DND-41 (cell line): ENCODE data around the gene MGAT2.
A peak's percentile ranks its signal among the peaks of the same experiment; 100 is the strongest.

ENCODE experiments used
- ATAC-seq: fragments of 200-7000 bp; cut with Tn5 transposase; 3 replicates; pipeline ENCODE4 v1.9.1; 2021; ENCODE audit warnings: low read depth; ENCODE audit not compliant: insufficient read depth
- DNase-seq: peaks from one replicate; pipeline ENCODE4 v3.0.0-alpha.2; 2020
- H2AFZ ChIP-seq: 2 replicates; pipeline ENCODE4 v1.6.0; 2012; ENCODE audit warnings: low read depth, low read length
- H3K27ac ChIP-seq: 2 replicates; pipeline ENCODE4 v1.5.1; 2012; ENCODE audit warnings: low read length, inconsistent platforms
- H3K27me3 ChIP-seq: fragments of 200-600 bp; sonication (generic); 2 replicates; pipeline ENCODE4 v1.6.0; 2012; ENCODE audit warnings: low read length, mild to moderate bottlenecking, inconsistent platforms; ENCODE audit not compliant: insufficient read depth, poor library complexity
- H3K36me3 ChIP-seq: 2 replicates; pipeline ENCODE4 v1.5.1; 2012; ENCODE audit warnings: low read length, inconsistent platforms; ENCODE audit not compliant: insufficient read depth
- H3K4me1 ChIP-seq: 2 replicates; pipeline ENCODE4 v1.5.1; 2012; ENCODE audit warnings: mild to moderate bottlenecking, low read length; ENCODE audit not compliant: insufficient read depth
- H3K4me2 ChIP-seq: 2 replicates; pipeline ENCODE4 v1.6.0; 2012; ENCODE audit warnings: mild to moderate bottlenecking, moderate library complexity, low read length, inconsistent platforms; ENCODE audit not compliant: insufficient read depth
- H3K4me3 ChIP-seq, 2 experiments: fragments of 200-600 bp in 1 of 2; shearing (Covaris generic) in 1 of 2; 2 replicates each; pipeline ENCODE4 v1.5.1; 2012 to 2016; ENCODE audit warnings: inconsistent platforms in 2 of 2, low read length in 2 of 2, mild to moderate bottlenecking in 2 of 2, low read depth in 1 of 2, moderate library complexity in 1 of 2
- H3K79me2 ChIP-seq: 2 replicates; pipeline ENCODE4 v1.6.0; 2012; ENCODE audit warnings: low read length, inconsistent platforms; ENCODE audit not compliant: insufficient read depth
- H3K9ac ChIP-seq: 2 replicates; pipeline ENCODE4 v1.6.0; 2012; ENCODE audit warnings: low read depth, mild to moderate bottlenecking, inconsistent platforms, low read length, moderate library complexity
- H3K9me3 ChIP-seq: 2 replicates; pipeline ENCODE4 v1.5.1; 2012; ENCODE audit warnings: low read length, moderate library complexity, mild to moderate bottlenecking, inconsistent platforms; ENCODE audit not compliant: insufficient read depth, severe bottlenecking
- H4K20me1 ChIP-seq: 2 replicates; pipeline ENCODE4 v1.6.0; 2012; ENCODE audit warnings: low read length; ENCODE audit not compliant: insufficient read depth
- EZH2 ChIP-seq: IDR thresholded peaks from 3 replicates; pipeline ENCODE4 v1.6.1; 2012; ENCODE audit warnings: borderline replicate concordance, low read depth, mild to moderate bottlenecking, moderate library complexity, low read length, inconsistent platforms; ENCODE audit not compliant: severe bottlenecking
- TF ChIP-seq, protein P1 (sequence below): IDR thresholded peaks from 2 replicates; pipeline ENCODE4 v1.5.1; 2012; ENCODE audit warnings: borderline replicate concordance, low read length, moderate library complexity, mild to moderate bottlenecking; ENCODE audit not compliant: poor library complexity, severe bottlenecking; ENCODE audit errors: extremely low read depth

Gene MGAT2

GRCh38 chr14:49594347-49595091, 26.1 kb upstream of the MGAT2 start:
- H3K27ac ChIP-seq = no peak overlapping the region
- no peak for ATAC-seq
- no peak overlapping the region for H2AFZ ChIP-seq

DNA sequence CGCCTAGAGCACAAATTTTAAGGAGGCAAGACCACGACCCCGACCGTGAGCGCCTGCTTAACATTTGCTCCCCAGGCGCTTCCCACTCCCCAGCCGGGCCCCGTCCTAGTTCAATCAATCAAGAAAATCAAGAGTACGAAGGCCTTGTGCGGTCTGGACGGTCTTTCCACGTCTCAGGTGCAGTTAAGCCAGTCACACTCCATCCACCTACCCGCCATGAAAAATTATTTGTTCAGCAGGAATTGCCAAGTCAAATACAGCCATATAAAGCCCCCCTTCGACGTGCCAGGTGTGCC, 22.5 kb upstream of the MGAT2 start:
- Histone ChIP-seq H3K36me3 (peaks cover 26% of the 10 kb centered on the region), H3K27me3 (no peaks in the 10 kb centered on the region), H3K27ac (peak overlapping the region; percentile 97), H3K9me3 (no peaks in the 10 kb centered on the region), H2AFZ (peak overlapping the region; percentile 78), H3K9ac (peak overlapping the region; percentile 89), H4K20me1 (peaks cover 13% of the 10 kb centered on the region; the same call in 1 of the 2 replicates), H3K79me2 (peaks cover 59% of the 10 kb centered on the region), H3K4me3 (peak overlapping the region; percentile 75 to 99), H3K4me1 (peaks cover 36% of the 10 kb centered on the region), H3K4me2 (peak overlapping the region; percentile 61)
- ATAC-seq = peak; percentile 15; the same call in 2 of the 3 replicates
- DNase-seq = no peak
- TF ChIP-seq, protein P1, sequence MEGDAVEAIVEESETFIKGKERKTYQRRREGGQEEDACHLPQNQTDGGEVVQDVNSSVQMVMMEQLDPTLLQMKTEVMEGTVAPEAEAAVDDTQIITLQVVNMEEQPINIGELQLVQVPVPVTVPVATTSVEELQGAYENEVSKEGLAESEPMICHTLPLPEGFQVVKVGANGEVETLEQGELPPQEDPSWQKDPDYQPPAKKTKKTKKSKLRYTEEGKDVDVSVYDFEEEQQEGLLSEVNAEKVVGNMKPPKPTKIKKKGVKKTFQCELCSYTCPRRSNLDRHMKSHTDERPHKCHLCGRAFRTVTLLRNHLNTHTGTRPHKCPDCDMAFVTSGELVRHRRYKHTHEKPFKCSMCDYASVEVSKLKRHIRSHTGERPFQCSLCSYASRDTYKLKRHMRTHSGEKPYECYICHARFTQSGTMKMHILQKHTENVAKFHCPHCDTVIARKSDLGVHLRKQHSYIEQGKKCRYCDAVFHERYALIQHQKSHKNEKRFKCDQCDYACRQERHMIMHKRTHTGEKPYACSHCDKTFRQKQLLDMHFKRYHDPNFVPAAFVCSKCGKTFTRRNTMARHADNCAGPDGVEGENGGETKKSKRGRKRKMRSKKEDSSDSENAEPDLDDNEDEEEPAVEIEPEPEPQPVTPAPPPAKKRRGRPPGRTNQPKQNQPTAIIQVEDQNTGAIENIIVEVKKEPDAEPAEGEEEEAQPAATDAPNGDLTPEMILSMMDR = no peak
- no peak for TF ChIP-seq EZH2

More at GRCh38 chr14:49594347-49595091, 26.1 kb upstream of the MGAT2 start:
- H3K27me3 ChIP-seq = no peaks in the 10 kb centered on the region
- H3K79me2 ChIP-seq = peaks cover 24% of the 10 kb centered on the region
- DNase-seq = no peak
- H3K36me3 ChIP-seq = peaks cover 3% of the 10 kb centered on the region; the same call in 1 of the 2 replicates
- no peak overlapping the region for H3K4me3 ChIP-seq
- no peak for TF ChIP-seq EZH2
- no peaks in the 10 kb centered on the region for H3K9me3 ChIP-seq
- H4K20me1 ChIP-seq = no peaks in the 10 kb centered on the region
- H3K9ac ChIP-seq = no peak overlapping the region
- peaks cover 11% of the 10 kb centered on the region for H3K4me1 ChIP-seq
- H3K4me2 ChIP-seq = no peak overlapping the region

GRCh38 chr14:49598485-49599300, 21.9 kb upstream of the MGAT2 start, which contains the start of gene LRR1:
TSS of gene LRR1 (plus strand) at chr14:49598940. CDS start at chr14:49599021, 81 bp downstream.
- H3K9me3 ChIP-seq = no peaks in the 10 kb centered on the region
- H3K4me3 ChIP-seq = peak within 1 kb of the TSS; percentile 75 to 99
- H4K20me1 ChIP-seq = peaks cover 13% of the 10 kb centered on the region; the same call in 1 of the 2 replicates
- H3K4me1 ChIP-seq = peaks cover 36% of the 10 kb centered on the region
- H3K9ac ChIP-seq = peak within 1 kb of the TSS; percentile 89
- H3K27me3 ChIP-seq = no peaks in the 10 kb centered on the region
- peak within 1 kb of the TSS; percentile 61 for H3K4me2 ChIP-seq
- H3K79me2 ChIP-seq = peaks cover 63% of the 10 kb centered on the region
- no peak for TF ChIP-seq EZH2
- TF ChIP-seq, protein P1 = no peak
- H3K27ac ChIP-seq = peak within 1 kb of the TSS; percentile 97
- ATAC-seq = peak; percentile 74
- peak; percentile 89 for DNase-seq
- peak within 1 kb of the TSS; percentile 78 for H2AFZ ChIP-seq
- H3K36me3 ChIP-seq = peaks cover 31% of the 10 kb centered on the region

GRCh38 chr14:49607583-49607982, 13.0 kb upstream of the MGAT2 start:
- no peak overlapping the region for H3K9ac ChIP-seq
- DNase-seq = no peak
- peaks cover 84% of the 10 kb centered on the region for H3K36me3 ChIP-seq
- H3K4me3 ChIP-seq = no peak overlapping the region
- H2AFZ ChIP-seq = no peak overlapping the region
- TF ChIP-seq, protein P1 = no peak
- TF ChIP-seq EZH2 = no peak
- H3K79me2 ChIP-seq = peaks cover 97% of the 10 kb centered on the region
- peaks cover 17% of the 10 kb centered on the region for H3K4me1 ChIP-seq
- no peak overlapping the region for H3K27ac ChIP-seq
- no peak for ATAC-seq
- peaks cover 18% of the 10 kb centered on the region for H4K20me1 ChIP-seq
- H3K9me3 ChIP-seq = no peaks in the 10 kb centered on the region
- H3K27me3 ChIP-seq = no peaks in the 10 kb centered on the region
- H3K4me2 ChIP-seq = no peak overlapping the region
